HL-60 (cell line): Measurements from ENCODE around the gene AKAP1.

Experiments used
- CTCF ChIP-seq: IDR thresholded peaks from one replicate; pipeline ENCODE4 v1.5.1; 2011; ENCODE audit warnings: low read length, control low read depth, inconsistent platforms; ENCODE audit not compliant: insufficient read depth
- POLR2AphosphoS5 ChIP-seq: IDR thresholded peaks from 2 replicates; pipeline ENCODE4 v1.6.1; 2012; ENCODE audit warnings: low read depth
- REST ChIP-seq: IDR thresholded peaks from 2 replicates; pipeline ENCODE4 v1.6.1; 2012; ENCODE audit warnings: low read depth; ENCODE audit not compliant: insufficient replicate concordance

GRCh38 chr17:57158325-57158724 is 73.3 kb downstream of the AKAP1 start:
- TF ChIP-seq CTCF = no peak
- TF ChIP-seq POLR2AphosphoS5 = no peak
- TF ChIP-seq REST = no peak
